HG02943 (cell line): ENCODE results near the gene PIKFYVE.
"Not testable (repeated sequence)": the region's sequence is repeated elsewhere in the genome, so short reads cannot be mapped to it uniquely, and the experiment has no call there.

Experiments used
- ATAC-seq: cut with Tn5 transposase; IDR thresholded peaks from one replicate; pipeline ENCODE4 v1.9.1; 2021; ENCODE audit warnings: mild to moderate bottlenecking, low read depth, moderate library complexity; ENCODE audit not compliant: unreplicated experiment

Gene PIKFYVE

GRCh38 chr2:208254871-208255556, 11.0 kb upstream of the PIKFYVE start, which contains the start of gene IDH1:
IDH1 (minus strand) TSS chr2:208255071; CDS start chr2:208251551, 3,520 bp downstream.
- peak; percentile 76 for ATAC-seq

- ATAC-seq: peak; percentile 12
These were observed 10.4 kb upstream of the PIKFYVE start for GRCh38 chr2:208255557-208256106.

- no peak for ATAC-seq
These were observed 9.8 kb upstream of the PIKFYVE start for GRCh38 chr2:208256192-208256782.

- ATAC-seq: not testable (repeated sequence)
These were observed 8.9 kb upstream of the PIKFYVE start for GRCh38 chr2:208256849-208257813.

GRCh38 chr2:208265371-208265800, 669 bp upstream of the PIKFYVE start:
- ATAC-seq: peak; percentile 36

- peak; percentile 9 for ATAC-seq
These were observed 468 bp downstream of the PIKFYVE start for GRCh38 chr2:208266553-208266893.

- no peak for ATAC-seq
These were observed 881 bp downstream of the PIKFYVE start for GRCh38 chr2:208266936-208267335.

- not testable (repeated sequence) for ATAC-seq
These were observed 1.5 kb downstream of the PIKFYVE start for GRCh38 chr2:208267526-208267925.

- ATAC-seq: no peak
These were observed 2.3 kb downstream of the PIKFYVE start for GRCh38 chr2:208268156-208268952.

GRCh38 chr2:208269091-208269490, 3.0 kb downstream of the PIKFYVE start:
- no peak for ATAC-seq

- no peak for ATAC-seq
These were observed 8.7 kb downstream of the PIKFYVE start for GRCh38 chr2:208274748-208275147.

- ATAC-seq: no peak
These were observed 12.5 kb downstream of the PIKFYVE start for GRCh38 chr2:208278549-208278948.

- ATAC-seq: no peak
These were observed 13.2 kb downstream of the PIKFYVE start for GRCh38 chr2:208279236-208279635.

- ATAC-seq: no peak
These were observed 14.2 kb downstream of the PIKFYVE start for GRCh38 chr2:208280234-208280633.

GRCh38 chr2:208280933-208281332, 14.9 kb downstream of the PIKFYVE start:
- no peak for ATAC-seq

- no peak for ATAC-seq
These were observed 19.8 kb downstream of the PIKFYVE start for GRCh38 chr2:208285853-208286252.

- ATAC-seq: no peak
These were observed 28.5 kb downstream of the PIKFYVE start for GRCh38 chr2:208294482-208295024.

GRCh38 chr2:208295834-208296233, 29.8 kb downstream of the PIKFYVE start:
- no peak for ATAC-seq

- no peak for ATAC-seq
These were observed 30.6 kb downstream of the PIKFYVE start for GRCh38 chr2:208296610-208297009.

- no peak for ATAC-seq
These were observed 31.9 kb downstream of the PIKFYVE start for GRCh38 chr2:208297961-208298360.
